Esophagus (tissue), 2 donors: ENCODE data around the gene GALR2. TPM values are rescaled to one million over a fixed set of nuclear protein-coding genes. Genes with fewer than 3 reads are reported as not detected.
"Not testable (repeated sequence)": the region's sequence is repeated elsewhere in the genome, so short reads cannot be mapped to it uniquely, and the experiment has no call there.

Experiments
- H3K27ac ChIP-seq, 2 donors: one replicate each; pipeline ENCODE4 v1.5.1; 2013; ENCODE audit warnings: low read depth in 2 of 2, mild to moderate bottlenecking in 2 of 2, inconsistent platforms in 1 of 2, low read length in 1 of 2, moderate library complexity in 1 of 2
- H3K27me3 ChIP-seq, 2 donors: one replicate each; pipeline ENCODE4 v1.6.1; 2013; ENCODE audit warnings: low read length in 2 of 2, control low read depth in 1 of 2, mild to moderate bottlenecking in 1 of 2; ENCODE audit not compliant: insufficient read depth in 2 of 2, control insufficient read depth in 1 of 2
- H3K36me3 ChIP-seq, 2 donors: one replicate each; pipeline ENCODE4 v1.6.1; 2013; ENCODE audit warnings: low read length in 1 of 2; ENCODE audit not compliant: control insufficient read depth in 2 of 2, insufficient read depth in 2 of 2
- H3K4me1 ChIP-seq, 2 donors: one replicate each; pipeline ENCODE4 v1.6.1; 2013; ENCODE audit warnings: low read length in 1 of 2; ENCODE audit not compliant: control insufficient read depth in 2 of 2, insufficient read depth in 2 of 2
- H3K4me3 ChIP-seq, 2 donors: one replicate each; pipeline ENCODE4 v1.5.1; 2013; ENCODE audit warnings: low read length in 2 of 2, mild to moderate bottlenecking in 2 of 2, low read depth in 1 of 2, moderate library complexity in 1 of 2
- H3K9me3 ChIP-seq, 2 donors: one replicate each; pipeline ENCODE4 v1.6.1; 2013; ENCODE audit warnings: mild to moderate bottlenecking in 2 of 2, low read depth in 1 of 2, low read length in 1 of 2, moderate library complexity in 1 of 2; ENCODE audit not compliant: control insufficient read depth in 2 of 2, insufficient read depth in 1 of 2
- WGBS, 2 donors: extraction: QIAGEN DNeasy Blood & Tissue Kit; methylation state at CpG; one replicate each; pipeline ENCODE4 v1.1.7; 2013; 5-methylcytosine and 5-hydroxymethylcytosine counted together
- polyA plus RNA-seq, 2 donors: library from polyadenylated mRNA; stranded (reverse); fragments of 200-250 nt; gene quantifications; one replicate each; pipeline ENCODE4 v1.2.3, GENCODE V29; 2013
- donor health status: healthy with polysubstance abuse.
- donor health status: Bipolar disorder and iron deficiency.

Gene GALR2
- polyA plus RNA-seq, 2 donors = 0.53 to 1.00 TPM

DNA sequence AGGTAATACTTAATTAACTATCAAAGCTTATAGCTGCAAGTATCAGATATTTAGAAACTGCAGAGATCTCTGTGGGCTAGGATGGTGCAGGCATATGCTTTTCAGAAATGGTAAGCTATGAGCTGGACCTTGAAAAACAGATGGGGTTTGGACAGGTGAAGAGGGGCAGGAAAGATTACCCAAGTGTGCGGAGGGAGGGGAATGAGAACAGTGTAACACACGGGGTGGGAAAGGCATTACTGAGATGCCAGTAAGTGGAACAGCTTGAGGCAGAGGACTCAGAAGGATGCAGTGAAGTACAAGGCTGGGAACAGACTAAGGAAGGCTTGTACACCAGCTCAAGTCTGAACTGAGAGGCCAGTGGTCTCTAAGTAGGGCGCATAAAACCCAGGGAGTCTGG, 25.3 kb upstream of the GALR2 start:
- Histone ChIP-seq H3K27ac (no peak overlapping the region), H3K36me3 (peaks cover 6 to 32% of the 10 kb centered on the region in 2 donors), H3K4me1 (peaks cover 2 to 8% of the 10 kb centered on the region in 2 donors), H3K4me3 (no peak overlapping the region), H3K9me3 (no peaks in the 10 kb centered on the region), H3K27me3 (no peaks in the 10 kb centered on the region)
- 91 to 92% methylated on average over 3 of the region's 3 CpGs for WGBS, 2 donors

DNA sequence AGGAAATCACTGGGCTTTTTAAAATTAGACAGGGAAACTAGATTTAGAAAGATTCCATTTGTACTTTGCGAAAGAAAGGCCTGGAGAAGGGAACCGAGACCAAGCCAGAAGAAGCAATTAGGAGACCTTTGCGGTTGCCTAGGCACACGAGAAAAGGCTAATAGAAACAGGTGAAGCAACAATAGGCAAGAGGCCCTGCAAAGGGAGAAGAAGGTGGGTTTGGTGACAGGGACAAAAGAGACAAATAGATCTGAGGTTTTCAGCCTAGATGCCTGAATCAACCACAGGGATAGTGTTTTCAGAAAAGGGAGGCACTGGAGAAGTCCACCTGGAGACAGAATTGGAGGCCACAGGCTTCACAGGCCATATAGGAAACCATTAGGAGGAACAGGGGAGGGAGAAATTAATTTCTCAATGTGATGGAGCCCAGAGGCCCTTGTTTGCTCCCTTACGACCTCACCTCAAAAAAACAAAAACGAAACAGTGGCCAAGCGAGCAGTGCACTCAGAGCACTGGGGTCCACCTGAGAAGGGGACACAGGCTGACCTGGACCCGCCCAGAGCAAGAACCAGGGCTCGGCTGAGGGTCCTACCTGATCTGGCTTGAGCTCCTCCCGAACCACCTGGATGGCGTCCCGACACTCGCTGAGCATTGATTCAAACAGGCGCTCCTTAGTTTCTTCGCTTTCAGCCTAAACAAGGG, 24.6 kb upstream of the GALR2 start:
- no peaks in the 10 kb centered on the region for H3K9me3 ChIP-seq
- peak overlapping the region; percentile 4 to 80 for H3K27ac ChIP-seq
- H3K36me3 ChIP-seq = peaks cover 4 to 27% of the 10 kb centered on the region in 2 donors
- no peaks in the 10 kb centered on the region for H3K27me3 ChIP-seq
- peaks cover 2 to 5% of the 10 kb centered on the region in 2 donors for H3K4me1 ChIP-seq
- no peak overlapping the region for H3K4me3 ChIP-seq
- WGBS, 2 donors = 94% methylated on average over 15 of the region's 15 CpGs

DNA sequence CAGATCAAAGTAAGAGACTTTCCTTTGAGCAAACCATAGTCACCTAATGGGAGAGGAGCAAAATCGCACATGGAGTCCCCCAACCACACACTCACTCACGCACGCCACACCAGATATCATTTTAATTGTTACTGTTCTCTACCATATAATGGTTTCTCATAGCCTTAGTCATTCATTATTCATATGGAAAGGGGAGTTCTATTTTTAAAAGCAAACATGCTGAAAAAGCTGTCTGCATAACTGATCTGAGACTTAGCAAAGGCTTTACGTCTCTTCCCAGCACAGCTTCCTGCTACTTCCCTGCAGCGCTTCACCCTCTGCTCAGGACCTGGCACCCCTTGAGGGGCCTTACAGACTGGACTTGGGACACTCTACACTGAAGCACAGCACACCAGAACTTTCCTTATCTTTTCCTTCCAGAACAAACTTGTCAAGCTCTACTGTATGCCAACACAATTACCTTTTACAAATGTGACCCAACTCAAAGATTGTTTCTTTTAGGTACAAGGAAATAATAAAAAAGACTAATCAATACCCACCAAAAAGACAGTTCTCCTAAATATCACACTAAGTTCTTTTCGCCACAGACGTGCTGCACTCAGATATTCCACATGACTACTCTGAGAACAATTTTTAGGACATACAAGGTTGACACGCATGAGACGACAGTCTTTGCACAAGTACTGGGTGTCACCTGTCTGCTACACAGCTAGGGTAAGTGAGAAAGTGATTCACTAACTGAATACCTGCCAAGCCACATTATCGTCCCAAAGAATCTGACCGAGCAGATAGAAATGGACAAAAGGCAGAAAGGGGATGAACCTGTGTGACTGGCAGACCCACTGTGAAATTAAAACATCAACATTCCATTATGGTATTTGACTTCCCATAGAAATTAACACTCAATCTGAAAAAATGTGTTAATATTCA, 23.8 kb upstream of the GALR2 start:
- H3K36me3 ChIP-seq = peaks cover 4 to 22% of the 10 kb centered on the region in 2 donors
- 72 to 74% methylated on average over 11 of the region's 11 CpGs for WGBS, 2 donors

DNA sequence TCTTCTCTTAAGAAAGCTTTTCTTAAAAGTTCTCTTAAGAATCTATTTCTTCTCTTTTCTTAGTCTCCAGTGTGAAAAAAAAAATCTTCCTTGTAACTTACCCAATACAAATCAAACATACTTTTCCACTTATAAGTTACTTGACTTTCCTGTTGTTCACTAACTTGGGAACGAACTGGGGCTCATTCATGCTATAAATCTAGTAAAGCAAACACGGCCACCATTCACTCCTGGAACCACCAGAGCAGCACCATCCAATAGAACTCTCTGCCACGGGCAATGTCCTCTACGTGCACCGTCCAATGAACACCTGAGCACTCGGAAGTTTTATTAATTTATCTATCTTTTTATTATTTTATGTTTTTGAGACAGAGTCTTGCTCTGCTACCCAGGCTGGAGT, 23.0 kb upstream of the GALR2 start:
- Histone ChIP-seq H3K9me3 (no peaks in the 10 kb centered on the region), H3K27me3 (no peaks in the 10 kb centered on the region), H3K36me3 (peaks cover 9 to 20% of the 10 kb centered on the region in 2 donors), H3K4me3 (no peak overlapping the region), H3K4me1 (peaks cover 0 to 4% of the 10 kb centered on the region in 2 donors), H3K27ac (peak overlapping the region; percentile 61 to 75)
- whole genome bisulfite sequencing, 2 donors = 77 to 80% methylated on average over 6 of the region's 6 CpGs

More for the DNA sequence above, 23.8 kb upstream of the GALR2 start:
- H3K4me1 ChIP-seq = peaks cover 2 to 4% of the 10 kb centered on the region in 2 donors
- H3K9me3 ChIP-seq = no peaks in the 10 kb centered on the region
- H3K27me3 ChIP-seq = no peaks in the 10 kb centered on the region
- H3K4me3 ChIP-seq = no peak overlapping the region
- peak overlapping the region; percentile 68 to 90 for H3K27ac ChIP-seq

DNA sequence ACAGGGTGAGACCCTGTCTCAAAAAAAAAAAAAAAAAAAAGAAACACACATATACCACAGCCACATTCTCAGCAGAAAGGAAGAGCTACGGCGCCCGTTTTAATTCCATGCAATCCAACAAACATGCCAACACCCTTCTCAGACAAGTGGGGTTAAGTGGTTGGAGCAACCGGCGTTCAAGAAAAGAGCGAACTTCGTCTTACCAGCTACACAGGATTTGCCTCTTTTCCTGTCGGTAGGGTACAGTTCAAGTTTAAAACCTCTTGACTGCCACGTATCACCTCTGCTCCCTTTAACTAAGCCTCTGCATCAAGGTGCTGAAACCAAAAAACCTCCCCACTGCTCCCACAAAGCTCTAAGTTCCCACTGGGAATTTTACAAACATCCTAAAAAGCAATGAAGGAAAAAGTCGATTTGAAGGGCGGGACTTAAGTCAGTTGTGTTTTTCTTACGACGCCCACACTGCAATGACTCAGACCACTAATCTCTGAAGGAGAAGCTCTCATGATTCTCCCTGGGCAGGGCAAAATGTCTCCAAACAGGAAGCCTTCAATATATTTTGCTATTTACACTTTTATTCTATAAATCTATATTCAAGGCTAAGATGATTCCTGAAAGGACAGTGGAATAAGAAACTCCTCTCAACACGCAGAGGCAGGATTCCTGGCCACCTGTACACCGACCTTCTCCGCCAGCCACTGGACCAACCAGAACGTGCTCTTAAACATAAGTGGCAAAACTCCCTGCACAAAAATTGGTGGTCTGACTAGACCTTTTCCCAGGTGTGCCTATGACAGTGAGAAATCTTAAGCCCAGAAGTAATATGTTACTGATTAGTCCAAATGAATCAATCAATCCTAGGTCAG, 21.1 kb upstream of the GALR2 start:
- peaks cover 0 to 4% of the 10 kb centered on the region in 2 donors for H3K4me1 ChIP-seq
- H3K36me3 ChIP-seq = peaks cover 16 to 18% of the 10 kb centered on the region in 2 donors
- no peaks in the 10 kb centered on the region for H3K9me3 ChIP-seq
- 55 to 68% methylated on average over 17 of the region's 17 CpGs for WGBS, 2 donors
- no peaks in the 10 kb centered on the region for H3K27me3 ChIP-seq
- peak overlapping the region in 1 of 2 donors; percentile 35 for H3K4me3 ChIP-seq
- H3K27ac ChIP-seq = peak overlapping the region; percentile 83 to 98

DNA sequence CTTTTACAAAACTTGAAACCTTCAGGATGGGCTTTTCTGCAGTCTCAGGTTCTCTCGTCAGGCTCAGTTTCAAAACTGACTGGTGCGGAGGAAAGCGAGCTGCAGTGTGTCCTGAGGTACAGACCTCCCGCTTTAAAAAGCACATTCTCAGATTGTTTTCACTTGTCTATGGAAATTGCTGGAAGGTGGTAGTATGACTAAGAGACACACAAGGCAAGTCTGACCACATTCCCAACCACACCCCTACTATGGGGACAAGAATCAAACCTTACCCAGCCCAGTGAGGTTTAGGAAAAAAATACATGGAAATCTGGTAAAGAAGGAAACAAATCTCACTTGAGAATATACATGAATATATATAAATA, 20.5 kb upstream of the GALR2 start:
- Histone ChIP-seq H3K4me3 (no peak overlapping the region), H3K36me3 (peaks cover 16 to 18% of the 10 kb centered on the region in 2 donors), H3K9me3 (no peaks in the 10 kb centered on the region), H3K4me1 (peaks cover 0 to 4% of the 10 kb centered on the region in 2 donors), H3K27me3 (no peaks in the 10 kb centered on the region), H3K27ac (peak overlapping the region; percentile 83 to 98)
- 55 to 67% methylated on average over 4 of the region's 4 CpGs for WGBS, 2 donors

DNA sequence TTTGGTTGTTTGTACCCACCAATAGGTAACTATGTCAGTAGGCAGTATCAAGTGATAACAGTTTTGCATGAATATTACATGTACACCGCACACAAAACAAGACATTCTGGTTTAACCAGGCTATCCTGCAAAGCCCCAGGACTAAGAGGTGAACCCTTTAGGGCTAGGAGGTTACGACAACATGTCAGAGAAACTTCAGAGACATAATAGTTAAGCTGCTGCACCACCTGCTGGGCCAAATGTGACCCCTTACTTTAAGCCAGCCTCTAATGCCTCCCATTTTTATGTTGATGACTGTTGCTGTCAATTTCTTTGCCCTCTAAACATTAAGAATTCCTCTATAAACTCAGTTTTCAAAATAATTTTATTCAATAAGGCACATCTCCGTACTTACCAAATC, 17.7 kb upstream of the GALR2 start:
- no peak overlapping the region for H3K4me3 ChIP-seq
- peaks cover 0 to 2% of the 10 kb centered on the region in 2 donors for H3K4me1 ChIP-seq
- H3K9me3 ChIP-seq = no peaks in the 10 kb centered on the region
- H3K27me3 ChIP-seq = no peaks in the 10 kb centered on the region
- no peak overlapping the region for H3K27ac ChIP-seq
- 58 to 65% methylated on average over 3 of the region's 3 CpGs for WGBS, 2 donors
- H3K36me3 ChIP-seq = peaks cover 16 to 26% of the 10 kb centered on the region in 2 donors

DNA sequence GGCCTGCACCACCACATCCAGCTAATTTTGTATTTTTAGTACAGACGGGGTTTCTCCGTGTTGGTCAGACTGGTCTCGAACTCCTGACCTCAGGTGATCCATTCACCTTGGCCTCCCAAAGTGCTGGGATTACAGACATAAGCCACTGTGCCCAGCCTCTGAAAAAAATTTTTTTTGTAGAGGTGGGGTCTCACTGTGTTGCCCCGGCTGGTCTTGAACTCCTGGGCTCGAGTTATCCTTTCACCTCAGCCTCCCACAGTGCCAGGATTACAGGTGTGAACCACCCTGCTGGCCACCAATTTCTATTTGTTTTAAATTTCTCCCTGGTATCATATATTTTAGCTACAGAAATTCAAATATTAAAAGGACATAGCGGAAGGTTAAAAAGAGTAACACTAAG, 16.3 kb upstream of the GALR2 start:
- H3K27me3 ChIP-seq = not testable (repeated sequence)
- WGBS, 2 donors = 87 to 88% methylated on average over 6 of the region's 6 CpGs
- H3K36me3 ChIP-seq = peaks cover 15 to 26% of the 10 kb centered on the region in 2 donors

More for the DNA sequence above, 16.3 kb upstream of the GALR2 start:
- H3K9me3 ChIP-seq, H3K4me1 ChIP-seq, H3K4me3 ChIP-seq, H3K27ac ChIP-seq: not testable (repeated sequence)
